ENCODE data around the gene RASL11A.

DNA sequence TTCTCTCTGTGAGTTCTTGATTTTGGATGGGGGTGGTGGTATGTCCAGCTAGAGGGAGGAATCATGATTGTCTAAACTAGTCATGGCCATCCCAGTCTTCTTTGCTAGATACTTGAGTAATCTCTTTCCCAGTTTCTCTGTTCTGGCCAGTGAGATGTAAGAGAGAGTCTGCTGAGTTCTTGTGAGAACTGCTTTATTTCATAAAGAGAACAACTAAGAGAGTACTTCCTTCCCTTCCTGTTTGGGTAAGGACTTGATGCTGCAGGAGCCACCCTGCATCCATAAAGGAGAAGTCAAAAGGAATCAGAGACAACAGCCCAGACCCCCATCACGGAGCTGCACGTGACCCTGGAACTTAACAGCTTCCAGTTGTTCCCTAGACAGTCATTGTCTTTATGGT, 3.0 kb upstream of the RASL11A start:
- no peak for TF ChIP-seq EZH2 (IDR thresholded peaks at IDR 0.05; ENCODE audit: insufficient read depth, poor library complexity, severe bottlenecking)
- no peak for TF ChIP-seq EZH2phosphoT487 (IDR thresholded peaks at IDR 0.05; ENCODE audit: insufficient read depth, low read depth)

All from GM23248 (cell line).